OCI-LY1 (cell line): ENCODE data around the gene LCAT.

Experiments used
- H2AFZ ChIP-seq: fragments of 200-600 bp; sonication (generic), shearing (Covaris generic); 2 replicates; pipeline ENCODE4 v1.6.0; 2014; ENCODE audit warnings: antibody characterized with exemption, mild to moderate bottlenecking, low read length
- H3F3A ChIP-seq: fragments of 200-600 bp; sonication (generic), shearing (Covaris generic); 2 replicates; pipeline ENCODE4 v1.6.0; 2014; ENCODE audit warnings: mild to moderate bottlenecking, antibody characterized with exemption, low read length, moderate library complexity; ENCODE audit not compliant: insufficient read depth
- H3K27ac ChIP-seq: fragments of 200-600 bp; sonication (generic); 2 replicates; pipeline ENCODE4 v1.5.1; 2014; ENCODE audit warnings: low read length, mixed run types, mild to moderate bottlenecking, low read depth; ENCODE audit not compliant: poor library complexity, severe bottlenecking
- H3K27me3 ChIP-seq: fragments of 200-600 bp; sonication (generic); 2 replicates; pipeline ENCODE4 v1.6.0; 2014; ENCODE audit warnings: antibody characterized with exemption, mild to moderate bottlenecking, low read length, moderate library complexity; ENCODE audit not compliant: insufficient read depth
- H3K36me3 ChIP-seq: fragments of 200-600 bp; sonication (generic); 2 replicates; pipeline ENCODE4 v1.6.1; 2014; ENCODE audit warnings: mild to moderate bottlenecking, antibody characterized with exemption, low read length, moderate library complexity, mixed read lengths; ENCODE audit not compliant: insufficient read depth
- H3K4me1 ChIP-seq: fragments of 200-600 bp; sonication (generic); 2 replicates; pipeline ENCODE4 v1.5.1; 2014; ENCODE audit warnings: mild to moderate bottlenecking, low read length, moderate library complexity; ENCODE audit not compliant: insufficient read depth, severe bottlenecking
- H3K4me2 ChIP-seq: fragments of 200-600 bp; sonication (generic), shearing (Covaris generic); 2 replicates; pipeline ENCODE4 v1.6.1; 2014; ENCODE audit warnings: low read length
- H3K4me3 ChIP-seq: fragments of 200-600 bp; sonication (generic); 2 replicates; pipeline ENCODE4 v1.5.1; 2014; ENCODE audit warnings: low read length, low read depth, mild to moderate bottlenecking, mixed read lengths; ENCODE audit not compliant: poor library complexity, severe bottlenecking
- H3K79me2 ChIP-seq: fragments of 200-600 bp; shearing (Covaris generic); 2 replicates; pipeline ENCODE4 v1.6.1; 2016; ENCODE audit warnings: mixed run types, low read length, mixed read lengths; ENCODE audit not compliant: insufficient read depth
- H3K9ac ChIP-seq: fragments of 200-600 bp; sonication (generic), shearing (Covaris generic); 2 replicates; pipeline ENCODE4 v1.6.1; 2014; ENCODE audit warnings: mild to moderate bottlenecking, low read length, mixed read lengths
- H3K9me2 ChIP-seq: fragments of 200-600 bp; sonication (generic), shearing (Covaris generic); 2 replicates; pipeline ENCODE4 v1.6.1; 2014; ENCODE audit warnings: low read depth, mild to moderate bottlenecking, low read length, mixed read lengths
- H3K9me3 ChIP-seq: fragments of 200-600 bp; shearing (Covaris generic); 2 replicates; pipeline ENCODE4 v1.6.1; 2014; ENCODE audit warnings: low read length, mixed read lengths
- H4K20me1 ChIP-seq: fragments of 200-600 bp; sonication (generic), shearing (Covaris generic); 2 replicates; pipeline ENCODE4 v1.6.0; 2016; ENCODE audit warnings: mild to moderate bottlenecking, low read length; ENCODE audit not compliant: insufficient read depth
- CTCF ChIP-seq: fragments of 200-600 bp; sonication (generic), shearing (Covaris generic); IDR thresholded peaks from 2 replicates; pipeline ENCODE4 v1.5.1; 2017; ENCODE audit warnings: mild to moderate bottlenecking, antibody characterized with exemption, low read length, moderate library complexity, mixed read lengths
- EZH2 ChIP-seq: fragments of 200-600 bp; sonication (generic), shearing (Covaris generic); IDR thresholded peaks from 2 replicates; pipeline ENCODE4 v1.8.0; 2017; ENCODE audit warnings: borderline replicate concordance, mixed run types, mild to moderate bottlenecking, antibody characterized with exemption, low read length, moderate library complexity, mixed read lengths

Gene LCAT

GRCh38 chr16:67934306-67935100 is 9.4 kb downstream of the LCAT start:
- H3K27ac ChIP-seq, result peak overlapping the region; percentile 5
- H3K4me3 ChIP-seq, result peak overlapping the region; percentile 95

GRCh38 chr16:67933805-67934204 is 10.1 kb downstream of the LCAT start:
- Histone ChIP-seq H3F3A (no peaks in the 10 kb centered on the region), H3K9me2 (no peaks in the 10 kb centered on the region), H4K20me1 (no peaks in the 10 kb centered on the region), H3K27me3 (no peaks in the 10 kb centered on the region), H3K4me3 (no peak overlapping the region), H3K4me2 (no peak overlapping the region), H3K9me3 (no peaks in the 10 kb centered on the region), H3K9ac (no peak overlapping the region), H3K36me3 (peaks cover 32% of the 10 kb centered on the region; the same call in 1 of the 2 replicates), H3K4me1 (peaks cover 22% of the 10 kb centered on the region), H3K27ac (no peak overlapping the region), H2AFZ (no peak overlapping the region), H3K79me2 (no peaks in the 10 kb centered on the region)
- no peak for TF ChIP-seq EZH2
- no peak for TF ChIP-seq CTCF

More at GRCh38 chr16:67934306-67935100, 9.4 kb downstream of the LCAT start:
- no peaks in the 10 kb centered on the region for H3K27me3 ChIP-seq
- peaks cover 27% of the 10 kb centered on the region; the same call in 1 of the 2 replicates for H3K36me3 ChIP-seq
- H2AFZ ChIP-seq, result no peak overlapping the region
- no peaks in the 10 kb centered on the region for H3K9me3 ChIP-seq
- no peak for TF ChIP-seq CTCF
- TF ChIP-seq EZH2, result no peak
- peak overlapping the region; percentile 81 for H3K4me2 ChIP-seq
- H4K20me1 ChIP-seq, result no peaks in the 10 kb centered on the region
- H3K4me1 ChIP-seq, result peaks cover 28% of the 10 kb centered on the region
- no peaks in the 10 kb centered on the region for H3K9me2 ChIP-seq
- no peaks in the 10 kb centered on the region for H3K79me2 ChIP-seq
- H3F3A ChIP-seq, result no peaks in the 10 kb centered on the region
- H3K9ac ChIP-seq, result peak overlapping the region; percentile 71

- Histone ChIP-seq H3K27ac (no peak overlapping the region), H2AFZ (no peak overlapping the region), H3K9me2 (no peaks in the 10 kb centered on the region), H3K27me3 (no peaks in the 10 kb centered on the region), H3F3A (no peaks in the 10 kb centered on the region), H4K20me1 (no peaks in the 10 kb centered on the region), H3K9me3 (no peaks in the 10 kb centered on the region), H3K36me3 (peaks cover 38% of the 10 kb centered on the region; the same call in 1 of the 2 replicates), H3K9ac (no peak overlapping the region), H3K4me3 (no peak overlapping the region), H3K4me2 (no peak overlapping the region), H3K4me1 (peaks cover 22% of the 10 kb centered on the region), H3K79me2 (no peaks in the 10 kb centered on the region)
- TF ChIP-seq EZH2, result no peak
- TF ChIP-seq CTCF, result no peak
These were observed 11.5 kb downstream of the LCAT start for GRCh38 chr16:67932462-67932840.
